GM23338 (cell line): ENCODE data around the gene DOCK4. TPM values are rescaled to one million over a fixed set of nuclear protein-coding genes. Genes with fewer than 3 reads are reported as not detected.

ENCODE experiments used
- ATAC-seq: fragments of 200-7000 bp; cut with Tn5 transposase; 3 replicates; pipeline ENCODE4 v1.9.1; 2020
- DNase-seq: peaks from one replicate; pipeline ENCODE4 v3.0.0-alpha.2; 2015; ENCODE audit warnings: low spot score
- H2AFZ ChIP-seq: fragments of 200-600 bp; sonication (generic); 2 replicates; pipeline ENCODE4 v1.8.0; 2016; ENCODE audit warnings: antibody characterized with exemption, mild to moderate bottlenecking, moderate library complexity
- H3F3A ChIP-seq: fragments of 200-600 bp; sonication (generic); replicated peaks from 2 replicates; pipeline ENCODE4 v1.8.0; 2017; ENCODE audit warnings: antibody characterized with exemption, mixed run types, low read depth
- H3K27ac ChIP-seq: fragments of 200-600 bp; sonication (generic); 2 replicates; pipeline ENCODE4 v1.6.1; 2016; ENCODE audit warnings: low read depth
- H3K27me3 ChIP-seq: fragments of 200-600 bp; sonication (generic); 2 replicates; pipeline ENCODE4 v1.8.0; 2016; ENCODE audit warnings: mild to moderate bottlenecking, mixed run types, moderate library complexity; ENCODE audit not compliant: insufficient read depth
- H3K36me3 ChIP-seq: fragments of 200-600 bp; sonication (generic); 2 replicates; pipeline ENCODE4 v1.8.0; 2016; ENCODE audit warnings: mild to moderate bottlenecking; ENCODE audit not compliant: insufficient read depth
- H3K4me1 ChIP-seq: fragments of 200-600 bp; sonication (generic); 2 replicates; pipeline ENCODE4 v1.8.0; 2016; ENCODE audit warnings: mild to moderate bottlenecking, moderate library complexity; ENCODE audit not compliant: insufficient read depth
- H3K4me2 ChIP-seq: fragments of 200-600 bp; sonication (generic); 2 replicates; pipeline ENCODE4 v1.7.1; 2017; ENCODE audit warnings: mixed run types
- H3K4me3 ChIP-seq: fragments of 200-600 bp; sonication (generic); 2 replicates; pipeline ENCODE4 v1.6.1; 2016; ENCODE audit warnings: mixed run types
- H3K79me2 ChIP-seq: fragments of 200-600 bp; sonication (generic); replicated peaks from 2 replicates; pipeline ENCODE4 v1.8.0; 2017; ENCODE audit warnings: mild to moderate bottlenecking; ENCODE audit not compliant: insufficient read depth
- H3K9me2 ChIP-seq: fragments of 200-600 bp; sonication (generic); 2 replicates; pipeline ENCODE4 v1.8.0; 2017; ENCODE audit not compliant: insufficient read depth
- H4K20me1 ChIP-seq: fragments of 200-600 bp; sonication (generic); replicated peaks from 2 replicates; pipeline ENCODE4 v1.8.0; 2017; ENCODE audit warnings: mild to moderate bottlenecking; ENCODE audit not compliant: insufficient read depth
- H3K27ac Mint-ChIP-seq: 2 replicates; pipeline ENCODE4 v1.8.0; 2020; ENCODE audit warnings: inconsistent platforms, mild to moderate bottlenecking, moderate library complexity, mixed read lengths
- H3K27me3 Mint-ChIP-seq: 3 replicates; pipeline ENCODE4 v1.8.0; 2022; ENCODE audit warnings: low read depth, mild to moderate bottlenecking, moderate library complexity, mixed read lengths, inconsistent platforms; ENCODE audit not compliant: insufficient read depth, poor library complexity
- H3K36me3 Mint-ChIP-seq: 3 replicates; pipeline ENCODE4 v1.8.0; 2021; ENCODE audit warnings: low read depth, mild to moderate bottlenecking, inconsistent platforms, moderate library complexity, mixed read lengths
- H3K4me1 Mint-ChIP-seq: 3 replicates; pipeline ENCODE4 v1.8.0; 2020; ENCODE audit warnings: mild to moderate bottlenecking, inconsistent platforms, mixed read lengths
- H3K4me3 Mint-ChIP-seq: 3 replicates; pipeline ENCODE4 v1.8.0; 2021; ENCODE audit warnings: moderate library complexity, mild to moderate bottlenecking, inconsistent platforms, mixed read lengths
- H3K9me3 Mint-ChIP-seq: 3 replicates; pipeline ENCODE4 v1.8.0; 2020; ENCODE audit warnings: moderate library complexity, mild to moderate bottlenecking, inconsistent platforms, mixed read lengths
- EZH2 ChIP-seq: fragments of 200-600 bp; sonication (generic); IDR thresholded peaks from one replicate; pipeline ENCODE4 v1.8.0; 2017; ENCODE audit warnings: antibody characterized with exemption, mild to moderate bottlenecking, low read depth; ENCODE audit not compliant: unreplicated experiment
- EZH2phosphoT487 ChIP-seq: fragments of 200-600 bp; sonication (generic); IDR thresholded peaks from one replicate; pipeline ENCODE4 v1.8.1; 2018; ENCODE audit warnings: antibody characterized with exemption; ENCODE audit not compliant: unreplicated experiment
- JUNB ChIP-seq: IDR thresholded peaks from one replicate; pipeline ENCODE4 v1.6.1; 2016; ENCODE audit warnings: antibody characterized with exemption; ENCODE audit not compliant: unreplicated experiment
- NANOG ChIP-seq: IDR thresholded peaks from 2 replicates; pipeline ENCODE4 v1.6.1; 2016; ENCODE audit warnings: antibody characterized with exemption, borderline replicate concordance
- REST ChIP-seq: IDR thresholded peaks from one replicate; pipeline ENCODE4 v1.6.1; 2018; ENCODE audit warnings: antibody characterized with exemption; ENCODE audit not compliant: unreplicated experiment
- STAT1 ChIP-seq: IDR thresholded peaks from one replicate; pipeline ENCODE4 v1.6.1; 2016; ENCODE audit warnings: antibody characterized with exemption; ENCODE audit not compliant: unreplicated experiment
- ZNF331 ChIP-seq: fragments of 250-450 bp; sonication (Bioruptor Pico); IDR thresholded peaks from 2 replicates; pipeline ENCODE4 v1.5.0; 2020; ENCODE audit warnings: low read depth, mild to moderate bottlenecking, moderate library complexity
- ZNF462 ChIP-seq: fragments of 250-450 bp; sonication (Bioruptor Pico); IDR thresholded peaks from 2 replicates; pipeline ENCODE4 v1.5.0; 2020; ENCODE audit warnings: mild to moderate bottlenecking, moderate library complexity
- polyA plus RNA-seq: library from polyadenylated mRNA; unstranded; fragments of >200 nt; fragmentation: Nextera tagmentation; extraction: Ambion mirVana; gene quantifications from 2 replicates; pipeline ENCODE4 v1.2.1, GENCODE V29; 2016
- total RNA-seq: library from RNA; depleted of rRNA; stranded (reverse); fragments of >200 nt; shearing (Covaris generic); gene quantifications from 2 replicates; pipeline ENCODE4 v1.2.3, GENCODE V29; 2014

The DOCK4 gene
- total and polyA plus RNA-seq, 2 experiments from 2014 or later, result 6.3 to 33.8 TPM

GRCh38 chr7:111911166-111911961 is 294.8 kb downstream of the DOCK4 start (continued):
- no peak for TF ChIP-seq REST
- no peak for TF ChIP-seq ZNF331 (CRISPR knock-in tag)
- TF ChIP-seq STAT1, result no peak
- no peak for TF ChIP-seq NANOG

- H3K27ac ChIP-seq, result no peak overlapping the region
- peaks cover 2% of the 10 kb centered on the region for H3K27me3 Mint-ChIP-seq
- no peaks in the 10 kb centered on the region for H4K20me1 ChIP-seq
- no peaks in the 10 kb centered on the region for H3K79me2 ChIP-seq
- no peaks in the 10 kb centered on the region for H3K9me2 ChIP-seq
- no peaks in the 10 kb centered on the region for H3K27me3 ChIP-seq
- no peak overlapping the region for H3K27ac Mint-ChIP-seq
- peaks cover 8% of the 10 kb centered on the region; the same call in 2 of the 3 replicates for H3K4me1 Mint-ChIP-seq
- H3F3A ChIP-seq, result no peaks in the 10 kb centered on the region
- DNase-seq, result no peak
- no peaks in the 10 kb centered on the region; the same call in 1 of the 2 replicates for H3K36me3 ChIP-seq
- no peak overlapping the region for H3K4me3 ChIP-seq
- no peak overlapping the region for H3K4me3 Mint-ChIP-seq
- peaks cover 2% of the 10 kb centered on the region; the same call in 1 of the 3 replicates for H3K9me3 Mint-ChIP-seq
- no peak overlapping the region for H2AFZ ChIP-seq
- H3K4me1 ChIP-seq, result no peaks in the 10 kb centered on the region
- H3K4me2 ChIP-seq, result no peak overlapping the region
- H3K36me3 Mint-ChIP-seq, result peaks cover 25% of the 10 kb centered on the region
- no peak for ATAC-seq
- TF ChIP-seq ZNF462 (CRISPR knock-in tag) (no peak), ZNF331 (CRISPR knock-in tag) (no peak), REST (no peak), EZH2 (no peak), NANOG (no peak), STAT1 (no peak), EZH2phosphoT487 (no peak), JUNB (no peak)
Observed at GRCh38 chr7:111910656-111911055, 295.5 kb downstream of the DOCK4 start.
